HUDEP-2 (cell line): ENCODE results near the gene WDFY2.
"Not testable (repeated sequence)": the region's sequence is repeated elsewhere in the genome, so short reads cannot be mapped to it uniquely, and the experiment has no call there.

ENCODE experiments used
- DNase-seq, 76 experiments: peaks; one replicate each; lab custom pipeline; 2025; ENCODE audit not compliant: unreplicated experiment in 76 of 76; lab: John Stamatoyannopoulos, UW

The WDFY2 gene

DNA sequence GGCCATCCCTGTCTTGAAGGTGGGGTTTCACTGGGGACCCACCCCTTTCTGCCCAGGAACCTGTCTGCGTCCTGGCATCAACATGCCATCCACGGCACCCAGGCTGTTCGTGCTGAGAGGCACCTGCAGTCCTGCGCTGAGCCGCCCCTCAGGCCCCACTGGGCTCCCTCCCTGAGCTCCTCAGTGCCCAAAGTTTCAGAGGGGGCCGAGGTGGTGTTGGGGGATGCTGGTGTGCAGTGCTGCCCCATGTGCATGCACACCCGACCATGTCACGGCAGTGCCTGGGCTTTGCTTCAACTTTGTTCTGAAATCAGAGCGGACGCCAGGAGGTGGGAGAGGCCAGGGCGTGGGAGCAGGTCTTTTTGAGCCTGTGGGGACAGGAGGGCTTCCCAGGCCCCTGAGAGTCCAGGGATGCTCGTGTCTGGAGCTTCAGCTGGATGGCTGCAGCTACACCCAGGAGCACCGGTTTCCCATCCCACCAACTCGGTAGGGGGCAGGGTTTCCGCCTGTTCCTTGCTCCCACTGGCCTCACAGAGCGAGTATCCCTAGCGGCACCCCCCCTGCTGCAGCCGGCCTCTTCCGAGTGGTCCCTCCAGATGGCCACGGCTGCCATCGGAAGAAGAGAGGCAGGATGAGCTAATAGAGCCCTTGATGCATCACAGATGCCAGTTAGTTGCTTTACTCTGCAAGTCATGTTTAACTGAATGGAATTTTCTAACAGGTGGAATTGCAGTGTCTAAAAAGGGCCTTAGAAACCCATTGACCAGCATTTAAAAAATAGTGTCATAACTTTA is 44.0 kb downstream of the WDFY2 start:
- DNase-seq: no peak

DNA sequence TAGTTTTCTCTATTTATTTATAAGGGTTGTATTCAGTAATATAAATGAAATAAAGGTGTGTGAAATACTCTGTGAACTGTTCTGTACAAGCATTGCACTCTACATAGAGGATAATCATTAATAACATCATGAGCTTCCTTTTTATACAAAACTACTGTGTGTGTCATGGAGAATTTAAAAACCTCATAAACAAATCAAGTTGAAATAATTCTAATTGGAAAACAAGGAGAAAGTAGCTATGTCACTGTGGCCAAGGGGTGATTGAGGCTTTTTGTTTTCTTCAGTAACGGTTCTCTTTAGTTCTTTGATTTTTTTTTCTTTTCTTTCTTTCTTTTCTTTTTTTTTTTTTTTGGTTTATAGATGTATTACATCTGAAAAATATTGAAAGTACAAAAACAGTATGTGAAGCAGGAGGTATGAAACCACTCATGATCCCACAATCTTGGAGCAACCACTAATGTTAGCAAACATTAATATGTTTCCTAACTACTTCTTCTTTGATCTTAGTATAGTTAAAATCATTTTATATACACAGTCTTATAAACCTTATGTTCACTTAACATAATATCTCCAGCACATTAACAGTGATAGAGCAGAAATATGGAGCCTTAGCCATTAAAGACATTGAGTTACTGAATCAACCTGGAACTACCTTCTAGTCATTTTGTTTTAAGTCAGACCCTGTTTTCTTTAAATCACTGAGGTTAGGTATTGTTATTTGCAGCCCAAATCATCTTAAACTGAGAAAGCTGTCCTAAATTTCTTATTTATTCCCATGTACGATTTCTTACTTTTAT is 45.4 kb downstream of the WDFY2 start:
- no peak for DNase-seq

DNA sequence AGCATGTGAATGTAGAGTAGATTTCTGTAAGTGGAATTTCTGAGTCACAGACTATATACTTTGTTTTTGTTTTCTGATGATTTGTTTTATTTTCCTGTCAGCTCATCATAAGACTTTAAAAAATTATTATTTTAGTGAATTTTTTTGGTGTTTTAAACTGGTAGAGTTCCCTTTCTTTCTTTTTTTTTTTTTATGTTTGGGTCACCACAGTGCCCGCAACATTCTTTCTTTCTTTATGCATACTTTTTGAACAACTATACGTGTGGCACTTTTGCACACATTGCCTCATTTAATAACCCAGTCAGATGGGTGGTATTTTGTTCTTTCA is 46.0 kb downstream of the WDFY2 start:
- no peak for DNase-seq

DNA sequence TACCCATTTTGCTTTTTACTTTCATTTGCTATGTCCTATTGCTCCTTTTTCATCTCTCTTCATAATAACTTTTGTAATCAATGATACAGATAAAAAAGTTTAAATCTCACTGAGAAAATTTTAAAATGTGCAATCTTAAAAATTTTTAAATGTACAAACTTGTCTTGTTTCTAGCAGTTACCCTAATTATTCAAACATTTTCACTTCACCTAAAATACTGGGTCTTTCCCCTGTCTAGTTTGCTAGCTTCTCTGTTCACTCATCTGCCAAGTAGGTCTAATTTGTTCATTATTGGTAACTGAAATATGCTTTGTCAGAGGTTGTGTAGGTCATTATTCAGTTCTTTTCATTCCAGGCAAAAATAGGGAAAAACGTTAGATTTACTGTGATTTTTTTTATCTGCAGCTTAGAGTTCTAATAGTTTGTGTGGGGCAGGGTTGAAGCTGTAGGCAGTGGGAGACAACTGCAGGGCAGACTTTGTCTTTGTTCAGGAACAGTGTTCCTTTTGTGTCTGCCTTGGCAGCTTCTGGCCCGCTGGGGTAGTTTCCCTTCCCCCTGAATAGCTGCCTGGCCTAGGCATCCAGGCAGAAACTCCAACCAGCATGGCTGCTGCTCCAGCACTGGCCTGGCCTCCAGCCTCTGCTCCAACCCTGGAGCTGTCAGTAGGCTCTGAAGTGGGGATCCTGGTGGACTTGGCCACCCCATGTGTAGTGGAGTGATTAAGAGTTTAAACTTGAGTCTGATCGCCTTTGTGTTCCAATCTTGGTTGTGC is 48.5 kb downstream of the WDFY2 start:
- DNase-seq: no peak

DNA sequence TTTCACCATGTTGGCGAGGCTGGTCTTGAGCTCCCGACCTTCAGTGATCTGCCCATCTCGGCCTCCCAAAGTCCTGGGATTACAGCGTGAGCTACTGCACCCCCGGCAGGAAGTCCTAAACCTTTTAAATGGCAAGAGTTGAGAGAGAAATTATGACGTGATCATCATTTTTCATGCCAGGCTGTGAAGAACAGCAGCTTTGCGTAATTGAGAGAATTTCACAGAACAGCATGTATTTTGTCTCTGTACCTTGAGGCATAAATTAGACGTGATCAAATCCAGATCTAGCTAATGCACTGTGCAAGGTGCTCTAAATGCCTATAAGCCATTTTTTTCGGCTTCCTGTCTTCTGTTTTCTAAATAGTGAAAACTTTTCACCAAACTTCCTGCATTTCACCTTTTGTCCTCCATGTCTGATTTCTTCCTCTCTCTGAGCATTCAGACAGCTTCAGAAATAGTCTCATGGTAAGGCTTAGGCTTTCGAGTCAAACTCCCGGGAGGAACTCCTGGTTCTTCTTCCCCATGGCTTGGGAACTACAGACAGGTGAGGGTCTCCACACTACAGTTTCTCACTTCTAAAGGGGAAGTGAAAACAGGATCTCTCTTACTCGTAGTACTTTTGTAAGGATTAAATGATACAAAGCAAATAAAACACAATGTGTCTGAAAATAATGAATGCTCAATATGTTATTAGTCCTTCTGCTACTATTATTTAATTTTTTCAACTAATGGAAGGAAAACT is 51.0 kb downstream of the WDFY2 start:
- DNase-seq: no peak

DNA sequence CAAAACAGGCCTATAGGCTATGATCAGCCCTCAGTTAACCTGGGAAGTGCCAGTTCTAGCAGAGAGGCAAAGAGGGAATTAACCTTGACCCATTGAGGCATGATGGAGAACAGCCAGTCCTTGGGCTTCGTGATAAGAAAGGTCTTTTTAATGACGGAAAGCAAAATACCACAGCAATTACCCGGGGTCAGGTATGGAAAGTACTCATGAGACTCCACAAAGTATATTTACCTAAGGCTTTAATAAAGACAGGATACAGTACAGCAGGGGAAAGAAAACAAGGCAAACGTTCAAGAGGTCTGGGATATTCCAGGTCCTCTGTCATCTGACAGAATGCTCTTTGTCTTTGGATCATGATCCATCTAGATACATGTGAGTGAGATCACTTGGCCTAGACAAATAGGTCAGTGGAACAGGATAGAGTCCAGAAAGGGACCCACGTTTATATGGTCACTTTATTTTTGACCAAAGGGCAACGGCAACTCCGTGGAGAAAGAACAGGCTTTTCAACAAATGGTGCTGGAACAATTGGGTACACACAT is 52.2 kb downstream of the WDFY2 start:
- no peak for DNase-seq

DNA sequence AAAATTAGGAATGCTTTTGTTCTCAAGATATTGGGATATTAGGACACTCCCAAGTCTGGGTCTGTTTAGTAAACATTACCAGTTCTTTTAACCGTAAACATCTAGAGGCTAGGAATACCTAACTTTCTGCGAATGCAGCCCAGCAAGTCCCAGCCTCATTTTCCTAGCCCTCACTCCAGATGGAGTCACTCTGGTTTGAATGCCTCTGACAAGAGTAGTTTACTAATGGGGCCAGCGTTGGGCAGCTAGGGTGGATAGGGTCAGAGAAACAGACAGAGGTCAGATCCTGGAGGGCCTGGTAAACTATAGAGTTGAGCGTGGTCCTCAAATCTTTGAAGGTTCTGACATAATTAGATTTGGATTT is 53.6 kb downstream of the WDFY2 start:
- DNase-seq: no peak

DNA sequence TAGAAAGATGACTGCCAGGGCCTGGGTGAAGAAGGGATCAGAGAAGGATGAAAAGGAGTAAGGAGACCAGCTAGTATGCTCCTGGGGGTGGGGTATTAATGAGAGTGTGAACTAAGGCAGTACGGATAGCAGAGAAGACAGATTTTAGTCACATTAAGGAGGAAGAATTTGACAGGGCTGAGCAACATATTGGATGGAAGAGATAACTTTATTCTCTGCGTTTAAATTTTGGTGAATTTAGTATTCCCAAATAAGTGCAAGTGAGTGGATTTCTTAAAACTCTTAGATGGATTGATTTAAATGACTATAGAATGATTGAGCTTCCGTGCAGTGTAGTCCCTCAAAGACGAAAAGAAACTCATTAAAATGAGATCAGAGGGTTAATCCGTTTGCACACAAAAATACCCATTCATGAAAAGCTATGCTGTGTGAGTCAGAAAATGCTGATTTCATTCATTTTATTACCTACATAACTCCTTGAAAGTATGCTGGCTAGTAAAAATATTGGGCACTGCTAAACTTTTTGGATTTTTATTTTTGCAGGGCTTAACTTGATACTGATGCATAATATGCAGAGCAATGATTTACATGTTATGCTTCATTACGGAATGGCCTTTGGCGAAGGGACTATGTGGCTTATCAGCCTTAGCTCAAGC is 54.1 kb downstream of the WDFY2 start:
- no peak for DNase-seq

DNA sequence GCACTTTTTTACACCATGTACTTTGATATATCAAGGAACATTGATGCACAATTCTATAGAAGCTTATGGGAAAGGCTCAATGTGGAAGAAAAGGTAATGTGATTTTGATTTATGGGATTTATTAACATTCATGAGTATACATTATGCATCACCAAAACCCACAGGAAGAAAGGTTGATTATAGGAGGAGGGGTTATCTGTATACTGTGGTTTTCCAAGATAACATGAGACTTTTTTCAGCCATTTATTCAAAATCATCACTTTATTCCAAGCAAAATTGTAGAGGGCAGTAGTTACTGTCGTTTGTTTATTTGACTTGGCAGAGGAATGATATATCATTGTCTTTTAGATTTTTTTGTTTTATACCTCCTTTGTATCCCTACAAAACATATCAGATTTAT is 54.9 kb downstream of the WDFY2 start:
- DNase-seq: no peak

DNA sequence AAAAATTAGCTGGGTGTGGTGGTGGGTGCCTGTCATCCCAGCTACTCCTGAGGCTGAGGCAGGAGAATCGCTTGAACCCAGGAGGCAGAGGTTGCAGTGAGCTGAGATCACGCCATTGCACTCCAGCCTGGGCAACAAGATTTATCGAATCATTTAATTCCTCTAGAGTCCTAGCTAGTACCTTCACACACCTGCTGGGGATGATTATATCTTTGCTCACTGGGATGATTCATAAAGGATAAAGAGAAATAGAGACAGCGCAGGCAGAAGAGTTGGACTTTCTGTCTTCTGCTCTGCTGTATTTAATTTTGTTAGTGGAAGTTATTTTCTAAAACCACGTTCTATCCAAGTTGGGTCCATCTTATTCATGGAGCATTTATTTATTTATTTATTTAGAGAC is 56.4 kb downstream of the WDFY2 start:
- DNase-seq: not testable (repeated sequence)

DNA sequence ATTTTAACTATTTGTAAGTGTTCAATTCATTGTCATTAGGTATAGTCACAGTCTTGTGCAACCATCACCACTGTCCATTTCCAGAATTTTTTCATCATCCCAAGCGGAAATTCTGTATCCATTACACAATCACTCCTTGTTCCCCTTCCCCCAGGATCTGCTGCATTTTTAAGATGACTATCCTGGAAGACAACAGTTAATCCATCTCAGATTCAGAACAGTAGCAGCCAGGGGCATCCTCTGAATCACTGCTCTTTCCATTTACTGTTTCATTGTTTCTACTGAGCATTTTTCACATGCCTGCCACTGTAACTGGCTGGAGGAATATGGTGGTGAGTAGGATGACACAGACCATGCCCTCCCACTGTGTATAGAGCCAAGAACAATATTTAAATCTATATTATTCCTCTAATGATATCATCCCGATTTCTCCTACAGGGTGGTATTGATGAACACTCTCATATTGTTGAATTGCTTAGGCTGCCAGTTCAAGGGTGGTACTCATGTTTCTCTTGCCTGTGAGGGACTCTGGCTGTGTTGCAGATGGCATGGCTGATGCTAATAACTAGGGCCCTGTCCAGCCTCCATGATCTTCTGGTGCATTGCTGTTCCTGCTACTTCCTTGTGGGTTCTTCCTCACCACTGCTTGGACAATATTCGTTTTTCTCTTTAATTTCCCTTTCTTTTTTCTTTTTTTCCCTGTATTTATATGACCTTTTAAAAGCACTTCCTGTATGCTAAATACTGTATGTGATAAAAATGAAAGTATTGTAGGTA is 59.0 kb downstream of the WDFY2 start:
- no peak for DNase-seq

DNA sequence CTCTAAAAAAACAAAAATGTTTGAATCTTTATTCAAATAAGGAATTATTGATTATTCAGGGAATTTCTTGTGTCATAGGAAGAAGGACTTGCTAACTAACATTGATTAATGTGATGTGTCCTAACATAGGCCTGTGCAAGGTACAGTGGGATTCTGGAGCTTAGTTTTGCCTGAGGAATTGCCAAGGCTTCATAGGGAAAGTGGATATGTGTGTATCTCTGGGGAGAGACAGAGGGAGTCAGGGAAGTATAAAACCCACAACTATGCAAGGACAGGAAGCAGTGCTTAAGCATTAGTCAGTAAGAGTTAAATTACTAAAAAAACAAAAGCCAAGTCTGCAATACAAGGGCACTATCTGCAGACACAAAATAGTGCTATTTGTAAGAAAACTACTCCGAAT is 59.6 kb downstream of the WDFY2 start:
- no peak for DNase-seq

DNA sequence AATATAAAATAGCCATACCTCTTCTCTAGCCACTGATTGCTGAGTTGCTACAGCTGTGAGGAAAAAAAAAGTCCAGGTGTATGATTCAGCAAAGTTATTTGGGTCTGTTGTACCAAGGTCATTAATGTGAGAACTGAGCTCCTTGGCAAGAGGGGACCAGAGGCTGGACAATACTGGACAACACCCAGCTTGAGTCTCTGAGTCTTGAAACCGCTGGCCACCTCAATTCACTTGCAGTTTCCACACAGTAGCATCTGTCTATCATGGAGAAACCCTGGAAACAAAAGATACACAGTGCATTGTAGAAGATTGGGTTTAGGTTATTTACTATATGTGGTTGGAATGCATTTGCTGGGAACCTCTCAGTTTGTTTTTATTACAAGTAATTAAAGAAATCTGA is 60.4 kb downstream of the WDFY2 start:
- no peak for DNase-seq

DNA sequence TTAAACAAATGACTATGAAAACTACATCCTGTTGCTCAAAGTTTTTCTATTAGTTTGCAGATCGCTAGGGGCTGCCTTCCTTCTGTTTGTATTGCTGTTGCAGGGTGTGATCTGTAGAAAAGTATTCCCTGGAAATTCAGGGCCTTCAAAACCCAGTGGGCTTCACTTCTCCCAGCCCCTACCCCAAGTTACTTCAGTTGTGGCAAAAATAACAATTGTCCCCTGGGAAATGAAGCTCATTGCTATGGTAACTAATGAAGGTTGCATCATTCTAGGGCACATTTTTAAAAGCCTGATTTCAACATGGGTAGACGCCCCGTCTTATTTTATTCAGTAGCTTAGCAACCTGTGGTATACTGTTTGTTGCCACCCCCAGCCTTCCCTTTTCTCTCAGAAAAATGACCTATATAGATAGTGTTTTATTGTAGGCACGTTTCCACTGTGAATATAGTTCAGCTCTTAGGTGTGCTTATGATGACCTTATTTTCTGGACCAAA is 60.9 kb downstream of the WDFY2 start:
- no peak for DNase-seq

DNA sequence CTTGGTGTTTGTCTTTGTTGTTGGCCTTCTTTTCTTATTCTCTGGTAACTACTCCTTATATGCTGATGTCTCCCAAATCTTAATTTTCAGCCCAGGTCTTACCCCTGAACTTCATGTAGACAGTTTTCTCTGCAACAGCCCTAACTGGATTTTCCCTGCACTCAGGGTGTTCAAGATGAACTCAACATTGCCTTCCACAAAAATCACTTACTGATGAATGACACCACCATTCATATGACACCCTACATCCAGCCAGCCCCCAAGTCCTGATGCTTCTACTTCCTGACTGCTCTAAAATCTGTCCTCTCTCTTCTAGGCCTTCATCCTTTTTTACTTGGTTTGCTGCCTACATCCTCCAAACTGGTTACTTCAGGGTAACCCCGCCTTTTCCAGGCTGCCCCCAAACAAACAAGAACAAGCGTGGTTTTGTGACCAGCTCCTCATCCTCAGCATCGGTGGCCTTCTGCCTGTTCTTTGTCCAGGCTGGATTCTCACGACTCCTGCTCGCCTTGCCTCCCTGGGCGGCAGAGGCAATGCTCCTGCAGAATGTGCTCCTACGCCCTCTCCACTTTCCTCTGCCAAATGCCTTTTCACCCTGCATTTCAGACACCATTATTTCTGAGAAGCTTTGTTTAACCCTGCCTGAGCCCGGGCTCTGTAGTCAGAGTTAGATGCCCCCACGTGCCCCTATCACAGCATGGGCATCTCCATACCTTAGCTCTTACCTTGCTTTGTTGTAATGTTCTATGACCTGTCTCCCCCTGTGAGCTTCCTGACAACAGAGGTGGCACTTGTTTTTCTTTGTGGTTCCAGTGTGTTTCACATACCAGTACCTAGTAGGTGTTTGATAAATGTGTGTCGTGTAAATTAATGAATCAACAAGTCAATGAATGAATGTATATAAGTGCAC is 61.8 kb downstream of the WDFY2 start:
- no peak for DNase-seq

DNA sequence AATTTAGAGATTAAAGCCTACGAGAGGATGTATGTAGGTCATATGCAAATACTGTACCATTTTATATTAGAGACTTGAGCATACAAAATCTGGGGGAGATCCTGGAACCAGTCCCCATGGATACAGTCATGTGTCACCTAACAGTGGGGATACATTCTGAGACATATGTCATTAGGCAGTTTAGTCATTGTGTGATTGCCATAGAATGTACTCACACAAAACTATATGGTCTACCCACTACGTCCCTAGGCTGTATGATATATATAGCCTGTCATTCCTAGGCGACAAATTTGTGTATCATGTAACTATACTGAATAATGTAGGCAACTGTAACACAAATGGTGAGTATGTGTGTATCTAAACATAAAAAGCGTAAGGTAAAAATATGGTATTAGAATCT is 62.8 kb downstream of the WDFY2 start:
- DNase-seq: no peak

DNA sequence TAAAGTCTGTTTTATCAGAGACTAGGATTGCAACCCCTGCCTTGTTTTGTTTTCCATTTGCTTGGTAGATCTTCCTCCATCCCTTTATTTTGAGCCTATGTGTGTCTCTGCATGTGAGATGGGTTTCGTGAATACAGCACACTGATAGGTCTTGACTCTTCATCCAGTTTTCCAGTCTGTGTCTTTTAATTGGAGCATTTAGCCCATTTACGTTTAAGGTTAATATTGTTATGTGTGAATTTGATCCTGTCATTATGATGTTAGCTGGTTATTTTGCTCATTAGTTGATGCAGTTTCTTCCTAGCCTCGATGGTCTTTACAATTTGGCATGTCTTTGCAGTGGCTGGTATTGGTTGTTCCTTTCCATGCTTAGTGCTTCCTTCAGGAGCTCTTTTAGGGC is 67.9 kb downstream of the WDFY2 start:
- DNase-seq: not testable (repeated sequence)
